ENCODE results near the gene MT2A. TPM values are rescaled to one million over a fixed set of nuclear protein-coding genes. Genes with fewer than 3 reads are reported as not detected.

The MT2A gene
- polyA plus RNA-seq, 1 donor from 2014 or later, result not detected

DNA sequence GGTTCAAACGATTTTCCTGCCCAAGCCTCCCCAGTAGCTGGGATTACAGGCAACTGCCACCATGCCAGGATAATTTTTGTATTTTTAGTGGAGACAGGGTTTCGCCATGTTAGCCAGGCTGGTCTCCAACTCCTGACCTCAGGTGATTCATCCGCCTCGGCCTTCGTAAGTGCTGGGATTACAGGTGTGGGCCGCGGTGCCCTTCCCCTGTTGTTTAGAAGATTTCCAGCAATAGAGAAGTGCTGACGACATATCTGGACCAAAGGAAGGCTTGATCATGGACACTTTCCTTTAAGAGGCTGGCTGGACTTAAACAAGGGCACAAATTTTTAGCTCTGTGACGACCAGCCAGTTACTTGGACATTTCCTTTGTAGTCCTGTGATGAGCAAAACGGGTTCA lies 22.8 kb downstream of the MT2A start:
- no peak overlapping the region for H3K27ac ChIP-seq (ENCODE audit: low read length)
- H2AFZ ChIP-seq (ENCODE audit: low read depth, low read length), result no peak overlapping the region
- no peak for TF ChIP-seq RAD21 (conservative IDR thresholded peaks at IDR 0.05)
- TF ChIP-seq POLR2AphosphoS5 (IDR thresholded peaks at IDR 0.05), result no peak
- no peak for TF ChIP-seq SMC3 (conservative IDR thresholded peaks at IDR 0.05; ENCODE audit: poor library complexity)
- TF ChIP-seq, protein P1, sequence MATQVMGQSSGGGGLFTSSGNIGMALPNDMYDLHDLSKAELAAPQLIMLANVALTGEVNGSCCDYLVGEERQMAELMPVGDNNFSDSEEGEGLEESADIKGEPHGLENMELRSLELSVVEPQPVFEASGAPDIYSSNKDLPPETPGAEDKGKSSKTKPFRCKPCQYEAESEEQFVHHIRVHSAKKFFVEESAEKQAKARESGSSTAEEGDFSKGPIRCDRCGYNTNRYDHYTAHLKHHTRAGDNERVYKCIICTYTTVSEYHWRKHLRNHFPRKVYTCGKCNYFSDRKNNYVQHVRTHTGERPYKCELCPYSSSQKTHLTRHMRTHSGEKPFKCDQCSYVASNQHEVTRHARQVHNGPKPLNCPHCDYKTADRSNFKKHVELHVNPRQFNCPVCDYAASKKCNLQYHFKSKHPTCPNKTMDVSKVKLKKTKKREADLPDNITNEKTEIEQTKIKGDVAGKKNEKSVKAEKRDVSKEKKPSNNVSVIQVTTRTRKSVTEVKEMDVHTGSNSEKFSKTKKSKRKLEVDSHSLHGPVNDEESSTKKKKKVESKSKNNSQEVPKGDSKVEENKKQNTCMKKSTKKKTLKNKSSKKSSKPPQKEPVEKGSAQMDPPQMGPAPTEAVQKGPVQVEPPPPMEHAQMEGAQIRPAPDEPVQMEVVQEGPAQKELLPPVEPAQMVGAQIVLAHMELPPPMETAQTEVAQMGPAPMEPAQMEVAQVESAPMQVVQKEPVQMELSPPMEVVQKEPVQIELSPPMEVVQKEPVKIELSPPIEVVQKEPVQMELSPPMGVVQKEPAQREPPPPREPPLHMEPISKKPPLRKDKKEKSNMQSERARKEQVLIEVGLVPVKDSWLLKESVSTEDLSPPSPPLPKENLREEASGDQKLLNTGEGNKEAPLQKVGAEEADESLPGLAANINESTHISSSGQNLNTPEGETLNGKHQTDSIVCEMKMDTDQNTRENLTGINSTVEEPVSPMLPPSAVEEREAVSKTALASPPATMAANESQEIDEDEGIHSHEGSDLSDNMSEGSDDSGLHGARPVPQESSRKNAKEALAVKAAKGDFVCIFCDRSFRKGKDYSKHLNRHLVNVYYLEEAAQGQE (IDR thresholded peaks at IDR 0.05; ENCODE audit: borderline replicate concordance), result no peak
- TF ChIP-seq MXI1 (conservative IDR thresholded peaks at IDR 0.05; ENCODE audit: poor library complexity, severe bottlenecking), result no peak
- TF ChIP-seq TAF1 (IDR thresholded peaks at IDR 0.05; ENCODE audit: low read depth), result no peak
- no peak for TF ChIP-seq EP300 (conservative IDR thresholded peaks at IDR 0.05; ENCODE audit: poor library complexity, severe bottlenecking)
- no peak for TF ChIP-seq EZH2 (IDR thresholded peaks at IDR 0.05; ENCODE audit: borderline replicate concordance, insufficient read depth, low read length, poor library complexity, severe bottlenecking)
- TF ChIP-seq, protein P2, sequence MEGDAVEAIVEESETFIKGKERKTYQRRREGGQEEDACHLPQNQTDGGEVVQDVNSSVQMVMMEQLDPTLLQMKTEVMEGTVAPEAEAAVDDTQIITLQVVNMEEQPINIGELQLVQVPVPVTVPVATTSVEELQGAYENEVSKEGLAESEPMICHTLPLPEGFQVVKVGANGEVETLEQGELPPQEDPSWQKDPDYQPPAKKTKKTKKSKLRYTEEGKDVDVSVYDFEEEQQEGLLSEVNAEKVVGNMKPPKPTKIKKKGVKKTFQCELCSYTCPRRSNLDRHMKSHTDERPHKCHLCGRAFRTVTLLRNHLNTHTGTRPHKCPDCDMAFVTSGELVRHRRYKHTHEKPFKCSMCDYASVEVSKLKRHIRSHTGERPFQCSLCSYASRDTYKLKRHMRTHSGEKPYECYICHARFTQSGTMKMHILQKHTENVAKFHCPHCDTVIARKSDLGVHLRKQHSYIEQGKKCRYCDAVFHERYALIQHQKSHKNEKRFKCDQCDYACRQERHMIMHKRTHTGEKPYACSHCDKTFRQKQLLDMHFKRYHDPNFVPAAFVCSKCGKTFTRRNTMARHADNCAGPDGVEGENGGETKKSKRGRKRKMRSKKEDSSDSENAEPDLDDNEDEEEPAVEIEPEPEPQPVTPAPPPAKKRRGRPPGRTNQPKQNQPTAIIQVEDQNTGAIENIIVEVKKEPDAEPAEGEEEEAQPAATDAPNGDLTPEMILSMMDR (IDR thresholded peaks at IDR 0.05; ENCODE audit: poor library complexity, severe bottlenecking), result no peak
- H3K4me2 ChIP-seq (ENCODE audit: low read length), result no peak overlapping the region
- no peaks in the 10 kb centered on the region for H4K20me1 ChIP-seq (ENCODE audit: insufficient read depth)
- no peak overlapping the region for H3K9ac ChIP-seq (ENCODE audit: low read length)
- H3K9me2 ChIP-seq (ENCODE audit: insufficient read depth, low read length), result no peaks in the 10 kb centered on the region
- no peak overlapping the region for H3K4me3 ChIP-seq (ENCODE audit: low read length)
- no peaks in the 10 kb centered on the region for H3K79me2 ChIP-seq (replicated peaks; ENCODE audit: insufficient read depth, low read length)
- H3F3A ChIP-seq (ENCODE audit: insufficient read depth, low read length, poor library complexity, severe bottlenecking), result no peaks in the 10 kb centered on the region
- no peaks in the 10 kb centered on the region for H3K9me3 ChIP-seq (ENCODE audit: low read length)
- H3K27me3 ChIP-seq (ENCODE audit: insufficient read depth, low read depth, low read length), result peaks cover 96% of the 10 kb centered on the region
- H3K36me3 ChIP-seq (ENCODE audit: insufficient read depth, low read length), result no peaks in the 10 kb centered on the region

DNA sequence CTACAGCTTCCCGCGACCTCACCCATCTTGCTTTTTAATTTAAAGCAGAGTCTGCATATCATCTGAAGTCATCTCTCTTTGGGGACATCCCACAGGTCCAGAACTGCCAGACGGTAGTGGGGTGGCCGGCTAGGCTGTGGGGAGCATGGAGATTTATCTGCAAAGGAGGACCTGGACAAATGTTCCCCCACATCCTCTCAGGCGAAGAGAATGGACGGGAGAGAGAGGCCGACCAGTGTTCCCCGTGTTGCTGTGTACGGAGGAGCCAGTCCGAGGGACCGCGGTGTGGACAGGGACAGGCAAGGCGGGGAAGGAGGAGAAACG lies 23.4 kb downstream of the MT2A start:
- TF ChIP-seq, protein P2 (IDR thresholded peaks at IDR 0.05; ENCODE audit: poor library complexity, severe bottlenecking), result no peak
- TF ChIP-seq MXI1 (conservative IDR thresholded peaks at IDR 0.05; ENCODE audit: poor library complexity, severe bottlenecking), result no peak
- no peak for TF ChIP-seq EP300 (conservative IDR thresholded peaks at IDR 0.05; ENCODE audit: poor library complexity, severe bottlenecking)
- TF ChIP-seq EZH2 (IDR thresholded peaks at IDR 0.05; ENCODE audit: borderline replicate concordance, insufficient read depth, low read length, poor library complexity, severe bottlenecking), result no peak
- no peak for TF ChIP-seq POLR2AphosphoS5 (IDR thresholded peaks at IDR 0.05)
- TF ChIP-seq RAD21 (conservative IDR thresholded peaks at IDR 0.05), result no peak
- TF ChIP-seq, protein P1 (IDR thresholded peaks at IDR 0.05; ENCODE audit: borderline replicate concordance), result no peak
- no peak for TF ChIP-seq TAF1 (IDR thresholded peaks at IDR 0.05; ENCODE audit: low read depth)
- no peak for TF ChIP-seq SMC3 (conservative IDR thresholded peaks at IDR 0.05; ENCODE audit: poor library complexity)
- no peak overlapping the region for H3K4me2 ChIP-seq (ENCODE audit: low read length)
- H3K27me3 ChIP-seq (ENCODE audit: insufficient read depth, low read depth, low read length), result peaks cover 96% of the 10 kb centered on the region
- no peaks in the 10 kb centered on the region for H3K36me3 ChIP-seq (ENCODE audit: insufficient read depth, low read length)
- H3K9ac ChIP-seq (ENCODE audit: low read length), result no peak overlapping the region
- H3K9me3 ChIP-seq (ENCODE audit: low read length), result no peaks in the 10 kb centered on the region
- H3K79me2 ChIP-seq (replicated peaks; ENCODE audit: insufficient read depth, low read length), result no peaks in the 10 kb centered on the region
- H3K9me2 ChIP-seq (ENCODE audit: insufficient read depth, low read length), result no peaks in the 10 kb centered on the region
- H3F3A ChIP-seq (ENCODE audit: insufficient read depth, low read length, poor library complexity, severe bottlenecking), result no peaks in the 10 kb centered on the region
- H3K27ac ChIP-seq (ENCODE audit: low read length), result no peak overlapping the region
- peak overlapping the region; percentile 59 for H3K4me3 ChIP-seq (ENCODE audit: low read length)
- no peaks in the 10 kb centered on the region for H4K20me1 ChIP-seq (ENCODE audit: insufficient read depth)
- no peak overlapping the region for H2AFZ ChIP-seq (ENCODE audit: low read depth, low read length)

All from neural cell (in vitro differentiated cells).